ENCODE results near the gene IMP4. TPM values are rescaled to one million over a fixed set of nuclear protein-coding genes. Genes with fewer than 3 reads are reported as not detected.

The IMP4 gene
- total and polyA plus RNA-seq, 2 donors (not counting 3 experiments of a cell fraction or from before 2014, with no cell fraction given): 74.0 to 149 TPM

GRCh38 chr2:130300258-130300969 is 42.3 kb upstream of the IMP4 start:
- no peak overlapping the region for H3K9ac ChIP-seq (replicated peaks; ENCODE audit: extremely low read depth, insufficient read depth, low read length)
- CTCF ChIA-PET: no interaction called here
- POLR2A ChIA-PET: no interaction called here
- H3K4me3 ChIP-seq (replicated peaks in 1 of 3; ENCODE audit: insufficient read depth in 1 of 3, low read depth in 1 of 3, low read length in 3 of 3): no peak overlapping the region
- no peaks in the 10 kb centered on the region for H3K9me1 ChIP-seq (replicated peaks; ENCODE audit: control insufficient read depth, extremely low read depth, insufficient read depth, low read length)
- TF ChIP-seq MAX (IDR thresholded peaks at IDR 0.05; ENCODE audit: insufficient read depth, insufficient read length) (no peak), EZH2 (IDR thresholded peaks at IDR 0.05; ENCODE audit: borderline replicate concordance, low read depth, low read length, severe bottlenecking) (no peak), JUN (IDR thresholded peaks at IDR 0.05; ENCODE audit: borderline replicate concordance, insufficient read depth, insufficient read length, low read depth) (no peak), FOS (IDR thresholded peaks at IDR 0.05; ENCODE audit: borderline replicate concordance, insufficient read depth, low read length) (no peak), CTCF (IDR thresholded peaks at IDR 0.05; ENCODE audit: extremely low read depth in 1 of 2, insufficient read depth in 1 of 2, low read depth in 1 of 2, low read length in 2 of 2) (no peak), MYC (IDR thresholded peaks at IDR 0.05; ENCODE audit: low read depth, low read length) (no peak), POLR2AphosphoS5 (IDR thresholded peaks at IDR 0.05; ENCODE audit: insufficient read depth, low read depth, low read length) (no peak), GATA2 (IDR thresholded peaks at IDR 0.05; ENCODE audit: insufficient read depth, insufficient read length, low read depth, low read length) (no peak), POLR2A (IDR thresholded peaks at IDR 0.05; ENCODE audit: low read depth, low read length) (no peak)
- no peak overlapping the region for H3K4me2 ChIP-seq (ENCODE audit: insufficient read depth, low read length)
- no peaks in the 10 kb centered on the region for H3K9me3 ChIP-seq (replicated peaks; ENCODE audit: control insufficient read depth, insufficient read depth, low read length)
- H3K4me1 ChIP-seq (ENCODE audit: control insufficient read depth, extremely low read depth, insufficient read depth, low read length): no peaks in the 10 kb centered on the region
- intact Hi-C loops (cut with micrococcal nuclease) (no loop called here), dilution Hi-C loops (cut with MboI; ENCODE audit: extremely low pct_ligation_motif_present, low sequenced_read_pairs) (no loop called here)
- DNase-seq (ENCODE audit: low read depth, low spot score): no peak
- H3K79me2 ChIP-seq (ENCODE audit: control insufficient read depth, insufficient read depth, low read length): no peaks in the 10 kb centered on the region
- H3K27ac ChIP-seq (ENCODE audit: insufficient read depth, low read depth, low read length): no peak overlapping the region
- H4K20me1 ChIP-seq (replicated peaks; ENCODE audit: control insufficient read depth, extremely low read depth, insufficient read depth, low read length): no peaks in the 10 kb centered on the region
- no peaks in the 10 kb centered on the region for H3K36me3 ChIP-seq (ENCODE audit: control insufficient read depth in 2 of 2, extremely low read depth in 1 of 2, insufficient read depth in 2 of 2, low read length in 2 of 2)
- H2AFZ ChIP-seq (ENCODE audit: low read depth, low read length): no peak overlapping the region
- peaks cover 2 to 9% of the 10 kb centered on the region in 2 experiments for H3K27me3 ChIP-seq (ENCODE audit: control insufficient read depth in 2 of 2, insufficient read depth in 2 of 2, low read length in 2 of 2)
- FAIRE-seq: no peak
- no TSS peak for BruUV-seq (replicated peaks)

All from endothelial cell of umbilical vein (primary cell).